T-helper 22 cell (primary cell): ENCODE data around the gene CXCL10.
"Not testable (repeated sequence)": the region's sequence is repeated elsewhere in the genome, so short reads cannot be mapped to it uniquely, and the experiment has no call there.

ENCODE experiments used
- DNase-seq: peaks from one replicate; pipeline ENCODE4 v3.0.0-alpha.2; 2020; ENCODE audit warnings: low read depth

The CXCL10 gene

GRCh38 chr4:76023389-76023788, at the start of gene CXCL10:
Gene CXCL10 (minus strand): TSS chr4:76023497. CDS start chr4:76023431, 66 bp downstream.
- DNase-seq, result no peak

- no peak for DNase-seq
Observed at GRCh38 chr4:76072760-76073159, 49.5 kb upstream of the CXCL10 start.

- DNase-seq, result peak; percentile 19
Observed at GRCh38 chr4:76067652-76068286, 44.5 kb upstream of the CXCL10 start.

- DNase-seq, result no peak
Observed at GRCh38 chr4:76066546-76066945, 43.2 kb upstream of the CXCL10 start.

- no peak for DNase-seq
Observed at GRCh38 chr4:76061982-76062381, 38.7 kb upstream of the CXCL10 start.

- no peak for DNase-seq
Observed at GRCh38 chr4:76061421-76061820, 38.1 kb upstream of the CXCL10 start.

- DNase-seq, result no peak
Observed at GRCh38 chr4:76060506-76060905, 37.2 kb upstream of the CXCL10 start.

- no peak for DNase-seq
Observed at GRCh38 chr4:76059750-76060149, 36.5 kb upstream of the CXCL10 start.

GRCh38 chr4:76058888-76059426, 35.7 kb upstream of the CXCL10 start:
- DNase-seq, result no peak

- no peak for DNase-seq
Observed at GRCh38 chr4:76058302-76058701, 35.0 kb upstream of the CXCL10 start.

GRCh38 chr4:76055421-76055820, 32.1 kb upstream of the CXCL10 start:
- DNase-seq, result no peak

GRCh38 chr4:76055016-76055415, 31.7 kb upstream of the CXCL10 start:
- DNase-seq, result no peak

- DNase-seq, result no peak
Observed at GRCh38 chr4:76053730-76054129, 30.4 kb upstream of the CXCL10 start.

GRCh38 chr4:76050560-76051050, 27.3 kb upstream of the CXCL10 start:
- not testable (repeated sequence) for DNase-seq

- DNase-seq, result not testable (repeated sequence)
Observed at GRCh38 chr4:76049860-76050416, 26.6 kb upstream of the CXCL10 start.

GRCh38 chr4:76044686-76045085, 21.4 kb upstream of the CXCL10 start:
- DNase-seq, result not testable (repeated sequence)

- DNase-seq, result not testable (repeated sequence)
Observed at GRCh38 chr4:76043306-76043705, 20.0 kb upstream of the CXCL10 start.

- not testable (repeated sequence) for DNase-seq
Observed at GRCh38 chr4:76042241-76042998, 19.1 kb upstream of the CXCL10 start.

- no peak for DNase-seq
Observed at GRCh38 chr4:76036855-76037254, 13.6 kb upstream of the CXCL10 start.

GRCh38 chr4:76035799-76036380, 12.6 kb upstream of the CXCL10 start, which contains the start of gene CXCL11:
Gene CXCL11 (minus strand): TSS chr4:76036070. CDS start chr4:76035987, 83 bp downstream.
- DNase-seq, result no peak

- DNase-seq, result no peak
Observed at GRCh38 chr4:76035141-76035540, 11.8 kb upstream of the CXCL10 start.

- no peak for DNase-seq
Observed at GRCh38 chr4:76029300-76029699, 6.0 kb upstream of the CXCL10 start.
